Nephron progenitor cell (in vitro differentiated cells): ENCODE results near the gene P2RY10.

Experiments used
- DNase-seq: peaks from one replicate; pipeline ENCODE4 v3.0.0; 2021
- H3K27ac Mint-ChIP-seq: 2 replicates; pipeline ENCODE4 v1.8.0; 2021; ENCODE audit warnings: mild to moderate bottlenecking, moderate library complexity, mixed read lengths
- H3K27me3 Mint-ChIP-seq: 2 replicates; pipeline ENCODE4 v1.8.0; 2021; ENCODE audit warnings: mild to moderate bottlenecking, low read depth, mixed read lengths; ENCODE audit not compliant: poor library complexity
- H3K36me3 Mint-ChIP-seq: 2 replicates; pipeline ENCODE4 v1.8.0; 2021; ENCODE audit warnings: low read depth, mixed read lengths
- H3K4me1 Mint-ChIP-seq: 2 replicates; pipeline ENCODE4 v1.8.0; 2021; ENCODE audit warnings: mixed read lengths
- H3K4me3 Mint-ChIP-seq: 2 replicates; pipeline ENCODE4 v1.8.0; 2021; ENCODE audit warnings: mild to moderate bottlenecking, moderate library complexity, mixed read lengths
- H3K9me3 Mint-ChIP-seq: 2 replicates; pipeline ENCODE4 v1.8.0; 2021; ENCODE audit warnings: mild to moderate bottlenecking, moderate library complexity, mixed read lengths
- TF ChIP-seq, protein P1 (sequence below): fragments of 200-600 bp; sonication (generic); IDR thresholded peaks from 2 replicates; pipeline ENCODE4 v1.5.0; 2021; ENCODE audit warnings: antibody characterized with exemption

P2RY10 gene, protein sequence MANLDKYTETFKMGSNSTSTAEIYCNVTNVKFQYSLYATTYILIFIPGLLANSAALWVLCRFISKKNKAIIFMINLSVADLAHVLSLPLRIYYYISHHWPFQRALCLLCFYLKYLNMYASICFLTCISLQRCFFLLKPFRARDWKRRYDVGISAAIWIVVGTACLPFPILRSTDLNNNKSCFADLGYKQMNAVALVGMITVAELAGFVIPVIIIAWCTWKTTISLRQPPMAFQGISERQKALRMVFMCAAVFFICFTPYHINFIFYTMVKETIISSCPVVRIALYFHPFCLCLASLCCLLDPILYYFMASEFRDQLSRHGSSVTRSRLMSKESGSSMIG

GRCh38 chrX:78945186-78945912, at the start of gene P2RY10:
P2RY10 (plus strand) TSS chrX:78945391; CDS start chrX:78960521, 15,130 bp downstream.
- TF ChIP-seq, protein P1, sequence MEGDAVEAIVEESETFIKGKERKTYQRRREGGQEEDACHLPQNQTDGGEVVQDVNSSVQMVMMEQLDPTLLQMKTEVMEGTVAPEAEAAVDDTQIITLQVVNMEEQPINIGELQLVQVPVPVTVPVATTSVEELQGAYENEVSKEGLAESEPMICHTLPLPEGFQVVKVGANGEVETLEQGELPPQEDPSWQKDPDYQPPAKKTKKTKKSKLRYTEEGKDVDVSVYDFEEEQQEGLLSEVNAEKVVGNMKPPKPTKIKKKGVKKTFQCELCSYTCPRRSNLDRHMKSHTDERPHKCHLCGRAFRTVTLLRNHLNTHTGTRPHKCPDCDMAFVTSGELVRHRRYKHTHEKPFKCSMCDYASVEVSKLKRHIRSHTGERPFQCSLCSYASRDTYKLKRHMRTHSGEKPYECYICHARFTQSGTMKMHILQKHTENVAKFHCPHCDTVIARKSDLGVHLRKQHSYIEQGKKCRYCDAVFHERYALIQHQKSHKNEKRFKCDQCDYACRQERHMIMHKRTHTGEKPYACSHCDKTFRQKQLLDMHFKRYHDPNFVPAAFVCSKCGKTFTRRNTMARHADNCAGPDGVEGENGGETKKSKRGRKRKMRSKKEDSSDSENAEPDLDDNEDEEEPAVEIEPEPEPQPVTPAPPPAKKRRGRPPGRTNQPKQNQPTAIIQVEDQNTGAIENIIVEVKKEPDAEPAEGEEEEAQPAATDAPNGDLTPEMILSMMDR: no peak
- Mint-ChIP-seq H3K9me3 (peaks cover 17% of the 10 kb centered on the region), H3K4me3 (no peak within 1 kb of the TSS), H3K27ac (no peak within 1 kb of the TSS), H3K27me3 (no peaks in the 10 kb centered on the region), H3K4me1 (no peaks in the 10 kb centered on the region), H3K36me3 (no peaks in the 10 kb centered on the region)
- DNase-seq: no peak

GRCh38 chrX:78922754-78923153, 22.4 kb upstream of the P2RY10 start:
- peaks cover 20% of the 10 kb centered on the region for H3K9me3 Mint-ChIP-seq
- no peaks in the 10 kb centered on the region for H3K4me1 Mint-ChIP-seq
- no peak for DNase-seq
- no peak overlapping the region for H3K4me3 Mint-ChIP-seq
- H3K36me3 Mint-ChIP-seq: no peaks in the 10 kb centered on the region
- no peaks in the 10 kb centered on the region for H3K27me3 Mint-ChIP-seq
- H3K27ac Mint-ChIP-seq: no peak overlapping the region
- TF ChIP-seq, protein P1: no peak

GRCh38 chrX:78923198-78924015, 21.8 kb upstream of the P2RY10 start:
- H3K4me3 Mint-ChIP-seq: no peak overlapping the region
- no peak overlapping the region for H3K27ac Mint-ChIP-seq
- H3K27me3 Mint-ChIP-seq: no peaks in the 10 kb centered on the region
- no peaks in the 10 kb centered on the region for H3K36me3 Mint-ChIP-seq
- DNase-seq: no peak
- TF ChIP-seq, protein P1: no peak
- H3K4me1 Mint-ChIP-seq: no peaks in the 10 kb centered on the region
- peaks cover 27% of the 10 kb centered on the region for H3K9me3 Mint-ChIP-seq

GRCh38 chrX:78931814-78932213, 13.4 kb upstream of the P2RY10 start:
- DNase-seq: no peak
- H3K4me1 Mint-ChIP-seq: no peaks in the 10 kb centered on the region
- H3K9me3 Mint-ChIP-seq: peaks cover 54% of the 10 kb centered on the region
- H3K36me3 Mint-ChIP-seq: no peaks in the 10 kb centered on the region
- TF ChIP-seq, protein P1: no peak
- no peak overlapping the region for H3K27ac Mint-ChIP-seq
- no peak overlapping the region for H3K4me3 Mint-ChIP-seq
- H3K27me3 Mint-ChIP-seq: no peaks in the 10 kb centered on the region

- no peak overlapping the region for H3K4me3 Mint-ChIP-seq
- H3K9me3 Mint-ChIP-seq: peaks cover 62% of the 10 kb centered on the region
- H3K27me3 Mint-ChIP-seq: no peaks in the 10 kb centered on the region
- H3K36me3 Mint-ChIP-seq: no peaks in the 10 kb centered on the region
- DNase-seq: no peak
- TF ChIP-seq, protein P1: no peak
- H3K27ac Mint-ChIP-seq: no peak overlapping the region
- H3K4me1 Mint-ChIP-seq: no peaks in the 10 kb centered on the region
These were observed 10.3 kb upstream of the P2RY10 start for GRCh38 chrX:78934866-78935265.
